Fibroblast of mammary gland (primary cell): ENCODE measurements around the gene CDKAL1.

ENCODE experiments used
- DNase-seq: peaks from one replicate; pipeline ENCODE4 v3.0.0-alpha.2; 2010; ENCODE audit warnings: low read depth
- H3K4me3 ChIP-seq: 2 replicates; pipeline ENCODE4 v1.5.1; 2011; ENCODE audit warnings: low read depth, mild to moderate bottlenecking, low read length, moderate library complexity; ENCODE audit not compliant: control insufficient read depth
- TF ChIP-seq, protein P1 (sequence below): conservative IDR thresholded peaks from 2 replicates; pipeline ENCODE4 v1.5.1; 2011; ENCODE audit warnings: low read depth, low read length, inconsistent platforms; ENCODE audit not compliant: control insufficient read depth, insufficient read depth

The CDKAL1 gene

DNA sequence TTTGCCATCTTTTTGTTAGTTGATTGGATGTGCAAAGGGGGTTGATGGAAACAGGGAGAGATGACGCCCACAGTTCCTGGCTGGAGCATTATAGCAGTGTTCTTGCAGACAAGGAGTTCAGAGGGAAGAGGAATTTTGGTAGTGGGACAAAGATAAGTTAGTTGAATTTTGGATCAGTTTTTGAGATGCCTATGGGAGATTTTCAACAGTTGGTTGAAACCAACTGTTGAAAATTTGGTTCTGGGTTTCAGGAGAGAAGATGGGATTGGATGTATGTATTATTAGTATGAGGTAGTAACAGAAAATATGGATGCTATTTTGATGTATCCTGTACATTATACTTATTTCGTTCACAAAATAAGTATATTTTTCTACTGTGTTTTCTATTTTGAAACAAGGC is 274.2 kb downstream of the CDKAL1 start:
- no peak for DNase-seq
- TF ChIP-seq, protein P1, sequence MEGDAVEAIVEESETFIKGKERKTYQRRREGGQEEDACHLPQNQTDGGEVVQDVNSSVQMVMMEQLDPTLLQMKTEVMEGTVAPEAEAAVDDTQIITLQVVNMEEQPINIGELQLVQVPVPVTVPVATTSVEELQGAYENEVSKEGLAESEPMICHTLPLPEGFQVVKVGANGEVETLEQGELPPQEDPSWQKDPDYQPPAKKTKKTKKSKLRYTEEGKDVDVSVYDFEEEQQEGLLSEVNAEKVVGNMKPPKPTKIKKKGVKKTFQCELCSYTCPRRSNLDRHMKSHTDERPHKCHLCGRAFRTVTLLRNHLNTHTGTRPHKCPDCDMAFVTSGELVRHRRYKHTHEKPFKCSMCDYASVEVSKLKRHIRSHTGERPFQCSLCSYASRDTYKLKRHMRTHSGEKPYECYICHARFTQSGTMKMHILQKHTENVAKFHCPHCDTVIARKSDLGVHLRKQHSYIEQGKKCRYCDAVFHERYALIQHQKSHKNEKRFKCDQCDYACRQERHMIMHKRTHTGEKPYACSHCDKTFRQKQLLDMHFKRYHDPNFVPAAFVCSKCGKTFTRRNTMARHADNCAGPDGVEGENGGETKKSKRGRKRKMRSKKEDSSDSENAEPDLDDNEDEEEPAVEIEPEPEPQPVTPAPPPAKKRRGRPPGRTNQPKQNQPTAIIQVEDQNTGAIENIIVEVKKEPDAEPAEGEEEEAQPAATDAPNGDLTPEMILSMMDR: no peak

DNA sequence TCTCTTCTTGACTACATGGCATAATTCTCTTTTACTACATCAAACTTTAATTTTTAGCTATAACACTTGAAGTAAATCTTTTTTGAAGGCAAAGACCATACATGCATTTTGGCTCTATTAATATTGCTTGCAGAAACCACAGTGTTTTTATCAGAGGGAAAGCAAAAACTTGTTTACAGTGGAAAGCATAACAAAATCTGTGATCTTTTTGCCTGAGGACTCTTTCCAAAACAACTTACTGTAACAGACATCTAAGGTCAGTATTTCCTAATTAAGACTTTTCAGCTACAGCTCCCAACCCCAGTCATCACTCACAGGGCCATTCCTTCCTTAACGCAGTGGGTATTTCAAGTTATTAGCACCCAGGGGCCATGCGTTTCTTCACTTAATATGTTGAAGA is 274.7 kb downstream of the CDKAL1 start:
- H3K4me3 ChIP-seq: no peak overlapping the region
- TF ChIP-seq, protein P1: no peak
- DNase-seq: no peak

More for the DNA sequence above, 274.2 kb downstream of the CDKAL1 start:
- H3K4me3 ChIP-seq: no peak overlapping the region

- TF ChIP-seq, protein P1: no peak
- H3K4me3 ChIP-seq: no peak overlapping the region
- DNase-seq: no peak
Measured at GRCh38 chr6:20810727-20811108, 276.5 kb downstream of the CDKAL1 start.

GRCh38 chr6:20811109-20811761 is 277.0 kb downstream of the CDKAL1 start:
- no peak overlapping the region for H3K4me3 ChIP-seq
- TF ChIP-seq, protein P1: no peak
- peak; percentile 97 for DNase-seq

- no peak overlapping the region for H3K4me3 ChIP-seq
- TF ChIP-seq, protein P1: no peak
- DNase-seq: no peak
Measured at GRCh38 chr6:20812776-20813175, 278.5 kb downstream of the CDKAL1 start.

DNA sequence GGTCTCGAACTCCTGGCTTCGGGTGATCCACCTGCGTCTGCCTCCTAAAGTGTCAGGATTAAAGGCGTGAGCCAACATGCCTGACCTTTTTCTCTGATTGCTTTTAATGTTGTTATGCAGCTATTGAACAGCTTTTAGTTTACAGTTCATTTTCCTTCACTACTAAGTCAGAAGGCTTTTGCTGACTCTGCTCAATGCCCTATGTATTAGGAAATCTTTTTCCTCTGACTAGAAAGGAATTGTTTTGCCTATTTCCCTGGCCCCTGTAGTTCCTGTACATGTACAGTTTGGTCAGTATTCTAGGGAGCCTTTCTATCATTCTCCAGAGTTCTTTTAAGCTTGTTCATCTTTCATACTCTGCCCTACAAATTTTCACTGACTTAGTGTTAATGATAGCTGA is 280.2 kb downstream of the CDKAL1 start:
- TF ChIP-seq, protein P1: no peak
- no peak overlapping the region for H3K4me3 ChIP-seq
- no peak for DNase-seq

DNA sequence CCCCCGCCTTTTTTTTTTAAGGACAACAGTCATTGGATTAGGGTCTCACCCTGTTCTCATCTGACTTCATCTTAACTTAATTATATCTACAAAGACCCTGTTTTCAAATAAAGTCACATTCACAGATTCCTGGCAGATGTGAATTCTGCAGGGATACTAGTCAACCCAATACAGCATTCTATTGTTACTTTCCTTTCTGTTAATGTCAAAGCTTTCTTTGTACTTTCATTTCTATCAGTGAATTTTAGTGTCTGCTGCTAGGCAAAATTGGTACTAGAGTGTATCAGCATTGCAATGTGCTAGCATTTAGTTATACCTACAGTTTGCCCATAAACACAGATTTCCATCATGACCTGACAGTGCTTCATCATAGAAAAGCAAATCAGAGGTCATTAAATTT is 281.9 kb downstream of the CDKAL1 start:
- no peak overlapping the region for H3K4me3 ChIP-seq
- TF ChIP-seq, protein P1: no peak
- DNase-seq: no peak
